Measurements from ENCODE around the gene MIER1.

MIER1 gene

GRCh38 chr1:67031859-67032247, 107.1 kb downstream of the MIER1 start:
- Histone ChIP-seq H3K14ac (ENCODE audit: low read length in 2 of 2) (no peak overlapping the region), H3K9ac (ENCODE audit: low read length) (no peak overlapping the region), H2BK12ac (ENCODE audit: low read length in 2 of 2) (no peak overlapping the region), H2BK5ac (ENCODE audit: low read depth, low read length, poor library complexity, severe bottlenecking) (no peak overlapping the region), H3K4ac (ENCODE audit: low read depth in 1 of 2, low read length in 2 of 2) (no peak overlapping the region), H3K23ac (ENCODE audit: low read length in 2 of 2) (no peak overlapping the region), H3K4me1 (ENCODE audit: control insufficient read depth, insufficient read depth, low read depth, low read length) (no peaks in the 10 kb centered on the region), H3K36me3 (ENCODE audit: control insufficient read depth in 1 of 2, insufficient read depth in 2 of 2, low read depth in 1 of 2, low read length in 2 of 2) (peaks cover 0 to 17% of the 10 kb centered on the region in 2 experiments), H3K4me3 (ENCODE audit: insufficient read depth in 1 of 2, low read depth in 1 of 2, low read length in 2 of 2) (no peak overlapping the region), H3K18ac (ENCODE audit: low read depth in 1 of 2, low read length in 2 of 2) (no peak overlapping the region), H2BK15ac (ENCODE audit: low read depth, poor library complexity, severe bottlenecking) (no peak overlapping the region), H2AFZ (ENCODE audit: low read depth, low read length) (no peak overlapping the region), H3K79me1 (replicated peaks; ENCODE audit: low read length, poor library complexity, severe bottlenecking) (peaks cover 3% of the 10 kb centered on the region), H2BK120ac (ENCODE audit: low read depth, low read length) (no peak overlapping the region), H3K4me2 (ENCODE audit: low read length, poor library complexity, severe bottlenecking) (no peak overlapping the region), H3K9me3 (ENCODE audit: control insufficient read depth, low read length) (no peaks in the 10 kb centered on the region), H3K27me3 (ENCODE audit: control insufficient read depth in 1 of 2, insufficient read depth in 1 of 2, low read length in 2 of 2) (no peaks in the 10 kb centered on the region), H4K8ac (ENCODE audit: low read length) (no peak overlapping the region), H3K27ac (ENCODE audit: low read length, poor library complexity, severe bottlenecking) (no peak overlapping the region), H2AK5ac (ENCODE audit: low read length, severe bottlenecking) (no peak overlapping the region), H4K91ac (ENCODE audit: low read length) (no peak overlapping the region)
- no peak for DNase-seq
- 100% methylated on average over 2 of the region's 4 CpGs for WGBS

All from mesenchymal stem cell (in vitro differentiated cells and primary cell).